Measurements from ENCODE around the gene PRKN.
"Not testable (repeated sequence)": the region's sequence is repeated elsewhere in the genome, so short reads cannot be mapped to it uniquely, and the experiment has no call there.

Gene PRKN

GRCh38 chr6:161338015-161338414, 1389.6 kb downstream of the PRKN start:
- Histone ChIP-seq H3K36me3 (replicated peaks; ENCODE audit: low read depth, low read length) (no peaks in the 10 kb centered on the region), H3K79me2 (ENCODE audit: low read length) (no peaks in the 10 kb centered on the region), H3K27me3 (ENCODE audit: low read depth, low read length) (no peaks in the 10 kb centered on the region), H2AFZ (ENCODE audit: low read depth, low read length) (no peak overlapping the region), H3K9me3 (ENCODE audit: insufficient read depth, low read length) (no peaks in the 10 kb centered on the region), H3K4me1 (ENCODE audit: low read length) (no peaks in the 10 kb centered on the region), H3K4me3 (ENCODE audit: low read length) (no peak overlapping the region), H3K27ac (ENCODE audit: low read length) (no peak overlapping the region), H3K9ac (ENCODE audit: low read length) (no peak overlapping the region), H4K20me1 (ENCODE audit: insufficient read depth, low read length) (no peaks in the 10 kb centered on the region), H3K4me2 (ENCODE audit: low read length) (no peak overlapping the region)
- no peak for TF ChIP-seq EZH2phosphoT487 (IDR thresholded peaks at IDR 0.05; ENCODE audit: low read depth)
- TF ChIP-seq CTCF (IDR thresholded peaks at IDR 0.05; ENCODE audit: low read depth, low read length): no peak

- no peaks in the 10 kb centered on the region for H3K9me3 ChIP-seq (ENCODE audit: insufficient read depth, low read length)
- no peaks in the 10 kb centered on the region for H3K27me3 ChIP-seq (ENCODE audit: low read depth, low read length)
- H3K27ac ChIP-seq (ENCODE audit: low read length): no peak overlapping the region
- no peaks in the 10 kb centered on the region for H4K20me1 ChIP-seq (ENCODE audit: insufficient read depth, low read length)
- no peak overlapping the region for H3K4me2 ChIP-seq (ENCODE audit: low read length)
- no peak overlapping the region for H3K4me3 ChIP-seq (ENCODE audit: low read length)
- no peak overlapping the region for H3K9ac ChIP-seq (ENCODE audit: low read length)
- H3K4me1 ChIP-seq (ENCODE audit: low read length): no peaks in the 10 kb centered on the region
- no peaks in the 10 kb centered on the region for H3K36me3 ChIP-seq (replicated peaks; ENCODE audit: low read depth, low read length)
- no peak for TF ChIP-seq EZH2phosphoT487 (IDR thresholded peaks at IDR 0.05; ENCODE audit: low read depth)
- no peak for TF ChIP-seq CTCF (IDR thresholded peaks at IDR 0.05; ENCODE audit: low read depth, low read length)
- no peaks in the 10 kb centered on the region for H3K79me2 ChIP-seq (ENCODE audit: low read length)
- H2AFZ ChIP-seq (ENCODE audit: low read depth, low read length): no peak overlapping the region
These were observed 1391.1 kb downstream of the PRKN start for GRCh38 chr6:161336479-161336878.

GRCh38 chr6:161333410-161333809, 1394.2 kb downstream of the PRKN start:
- Histone ChIP-seq H3K9me3 (ENCODE audit: insufficient read depth, low read length) (no peaks in the 10 kb centered on the region), H3K4me2 (ENCODE audit: low read length) (no peak overlapping the region), H3K9ac (ENCODE audit: low read length) (no peak overlapping the region), H3K4me1 (ENCODE audit: low read length) (no peaks in the 10 kb centered on the region), H3K27me3 (ENCODE audit: low read depth, low read length) (no peaks in the 10 kb centered on the region), H3K79me2 (ENCODE audit: low read length) (no peaks in the 10 kb centered on the region), H2AFZ (ENCODE audit: low read depth, low read length) (no peak overlapping the region), H3K27ac (ENCODE audit: low read length) (no peak overlapping the region), H3K4me3 (ENCODE audit: low read length) (no peak overlapping the region), H3K36me3 (replicated peaks; ENCODE audit: low read depth, low read length) (no peaks in the 10 kb centered on the region), H4K20me1 (ENCODE audit: insufficient read depth, low read length) (no peaks in the 10 kb centered on the region)
- no peak for TF ChIP-seq CTCF (IDR thresholded peaks at IDR 0.05; ENCODE audit: low read depth, low read length)
- TF ChIP-seq EZH2phosphoT487 (IDR thresholded peaks at IDR 0.05; ENCODE audit: low read depth): no peak

GRCh38 chr6:161331402-161332081, 1396.0 kb downstream of the PRKN start:
- H3K9ac ChIP-seq (ENCODE audit: low read length); H3K4me3 ChIP-seq (ENCODE audit: low read length); H3K9me3 ChIP-seq (ENCODE audit: insufficient read depth, low read length); H3K36me3 ChIP-seq (replicated peaks; ENCODE audit: low read depth, low read length); H4K20me1 ChIP-seq (ENCODE audit: insufficient read depth, low read length); H3K4me1 ChIP-seq (ENCODE audit: low read length); H3K4me2 ChIP-seq (ENCODE audit: low read length); H3K27me3 ChIP-seq (ENCODE audit: low read depth, low read length); H3K79me2 ChIP-seq (ENCODE audit: low read length); H3K27ac ChIP-seq (ENCODE audit: low read length); H2AFZ ChIP-seq (ENCODE audit: low read depth, low read length): not testable (repeated sequence)

All from OCI-LY3 (cell line).